Bronchial smooth muscle cell (primary cell): ENCODE results near the gene ZNF177. TPM values are rescaled to one million over a fixed set of nuclear protein-coding genes. Genes with fewer than 3 reads are reported as not detected.

Experiments used
- total RNA-seq: library from RNA; depleted of rRNA; stranded (reverse); fragments of >200 nt; gene quantifications from 2 replicates; pipeline ENCODE4 v1.2.1, GENCODE V29; 2014

Gene ZNF177
- 1.5 and 2.0 TPM in 2 replicates for total RNA-seq

GRCh38 chr19:9362905-9363304 lies at the start of gene ZNF177:
ZNF177 (plus strand) TSS chr19:9363013; CDS start chr19:9378312, 15,299 bp downstream.

GRCh38 chr19:9323919-9324583 lies 38.8 kb upstream of the ZNF177 start, which contains the start of gene ZNF559:
ZNF559 (plus strand) TSS chr19:9324179; CDS start chr19:9338550, 14,371 bp downstream.

Other genes starting within 250 kb of the ZNF177 start
- not detected in 2 replicates for gene OR7G1, start 247.2 kb upstream of the ZNF177 start, total RNA-seq
- not detected in 2 replicates for gene OR7G3, start 236.1 kb upstream of the ZNF177 start, total RNA-seq
- 13.0 and 13.1 TPM in 2 replicates for gene ZNF317, start 222.6 kb upstream of the ZNF177 start, total RNA-seq
- gene OR7D2, start 184.0 kb upstream of the ZNF177 start, total RNA-seq: not detected in 2 replicates
- gene OR7D4, start 143.4 kb upstream of the ZNF177 start, total RNA-seq: not detected in 2 replicates
- not detected in 2 replicates for gene OR7E24, start 112.1 kb upstream of the ZNF177 start, total RNA-seq
- 5.7 and 6.9 TPM in 2 replicates for gene ZNF699, start 53.2 kb upstream of the ZNF177 start, total RNA-seq
- 9.0 and 10.6 TPM in 2 replicates for gene ZNF559, start 38.8 kb upstream of the ZNF177 start, total RNA-seq
- gene ZNF266, start 72.6 kb downstream of the ZNF177 start, total RNA-seq: 8.2 and 9.3 TPM in 2 replicates
- gene ZNF560, start 135.6 kb downstream of the ZNF177 start, total RNA-seq: 0.79 and 1.2 TPM in 2 replicates
- gene ZNF426, start 175.6 kb downstream of the ZNF177 start, total RNA-seq: 22.4 and 23.5 TPM in 2 replicates
- 24.0 and 33.1 TPM in 2 replicates for gene ZNF121, start 221.5 kb downstream of the ZNF177 start, total RNA-seq